ENCODE results near the gene FHOD1. TPM values are rescaled to one million over a fixed set of nuclear protein-coding genes. Genes with fewer than 3 reads are reported as not detected.

Gene FHOD1
- total RNA-seq, 1 experiment from 2014 or later, result 23.2 TPM

DNA sequence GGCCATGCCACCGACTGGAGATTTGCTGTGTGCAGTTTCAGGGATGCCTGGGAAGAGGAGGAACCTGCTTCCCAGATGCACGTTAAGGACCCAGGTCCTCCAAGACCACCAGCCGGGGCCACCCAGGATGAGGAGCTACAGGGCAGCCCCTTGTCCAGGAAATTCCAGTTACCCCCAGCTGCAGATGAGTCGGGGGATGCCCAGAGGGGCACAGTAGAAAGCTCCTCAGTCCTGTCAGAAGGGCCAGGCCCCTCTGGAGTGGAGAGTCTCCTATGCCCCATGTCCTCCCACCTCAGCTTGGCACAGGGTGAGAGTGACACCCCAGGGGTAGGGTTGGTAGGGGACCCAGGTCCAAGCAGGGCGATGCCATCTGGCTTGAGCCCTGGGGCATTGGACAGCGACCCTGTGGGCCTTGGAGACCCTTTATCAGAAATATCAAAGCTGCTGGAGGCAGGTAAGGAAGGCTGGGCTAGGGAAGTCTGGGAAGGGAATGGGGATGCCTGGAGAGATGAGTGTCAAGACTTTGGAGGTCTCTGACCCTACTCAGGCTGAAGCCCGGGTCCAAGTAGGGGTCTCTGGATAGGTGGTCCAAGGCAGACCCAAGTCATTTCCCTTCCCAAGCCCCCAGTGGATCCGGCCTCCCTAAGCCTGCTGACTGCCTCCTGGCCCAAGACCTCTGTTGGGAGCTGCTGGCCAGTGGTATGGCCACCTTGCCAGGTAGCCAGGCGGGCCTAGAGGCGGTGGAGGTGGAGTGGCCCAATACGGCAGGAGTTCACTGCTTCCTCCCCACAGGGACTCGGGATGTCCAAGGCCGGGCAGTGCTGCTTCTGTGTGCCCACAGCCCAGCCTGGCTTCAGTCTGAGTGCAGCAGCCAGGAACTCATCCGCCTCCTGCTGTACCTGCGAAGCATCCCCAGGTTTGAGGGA lies 33.1 kb upstream of the FHOD1 start:
- Histone ChIP-seq H3K4me1 (peaks cover 28% of the 10 kb centered on the region), H3K36me3 (no peaks in the 10 kb centered on the region), H3K27me3 (0 out of 2 replicates have a peak, but pooled peaks cover 4% of the 10 kb centered on the region), H3K27ac (no peak overlapping the region), H3K4me3 (no peak overlapping the region), H3K9me3 (replicated peaks) (no peaks in the 10 kb centered on the region)
- DNase-seq, result no peak

DNA sequence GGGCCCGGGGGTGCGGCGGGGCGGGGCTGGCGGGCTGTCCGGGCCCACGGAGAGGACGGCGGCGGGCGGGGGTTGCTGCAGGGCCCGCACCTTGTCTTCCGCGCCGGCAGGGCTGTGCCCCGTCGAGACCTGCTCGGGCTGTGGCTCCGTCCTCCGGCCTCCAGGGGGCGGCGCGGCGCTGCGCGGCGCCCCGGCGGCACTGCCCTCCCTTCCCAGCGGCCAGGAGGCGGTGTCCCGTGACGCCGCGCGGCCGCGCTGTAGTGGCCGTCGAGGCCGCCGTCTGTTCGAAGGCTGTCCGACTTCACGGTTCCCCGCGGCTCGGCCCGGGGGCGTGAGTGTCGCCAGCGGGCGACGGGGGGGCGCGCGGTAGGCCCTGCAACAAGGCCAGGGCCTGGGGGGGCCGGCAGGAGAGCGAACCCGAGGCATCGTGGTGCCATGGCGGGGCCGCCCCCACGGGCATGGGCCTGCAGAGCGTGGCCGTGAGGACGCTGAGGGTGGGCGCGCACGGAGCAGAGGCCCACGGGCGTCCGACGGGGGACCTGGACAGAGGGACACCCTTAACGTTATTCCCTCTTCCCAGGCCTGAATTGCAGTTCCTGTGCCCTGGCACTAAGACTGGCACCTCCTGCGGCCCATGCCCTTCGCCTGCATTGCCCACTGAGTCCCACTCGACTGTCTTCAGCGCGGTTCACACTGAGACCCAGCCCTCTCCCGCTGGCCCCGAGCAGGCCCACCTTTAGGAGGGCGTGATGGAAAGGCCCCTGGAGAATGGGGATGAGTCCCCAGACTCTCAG lies 32.2 kb upstream of the FHOD1 start, which contains the start of gene PLEKHG4:
TSS of gene PLEKHG4 (plus strand) at position 237 of the 794 bp plus-strand sequence. CDS start at position 750, 513 bp downstream.
- Histone ChIP-seq H3K4me1 (peaks cover 24% of the 10 kb centered on the region), H3K27ac (no peak within 1 kb of the TSS), H3K4me3 (no peak within 1 kb of the TSS), H3K36me3 (no peaks in the 10 kb centered on the region), H3K27me3 (0 out of 2 replicates have a peak, but pooled peaks cover 4% of the 10 kb centered on the region), H3K9me3 (replicated peaks) (no peaks in the 10 kb centered on the region)
- DNase-seq, result no peak

DNA sequence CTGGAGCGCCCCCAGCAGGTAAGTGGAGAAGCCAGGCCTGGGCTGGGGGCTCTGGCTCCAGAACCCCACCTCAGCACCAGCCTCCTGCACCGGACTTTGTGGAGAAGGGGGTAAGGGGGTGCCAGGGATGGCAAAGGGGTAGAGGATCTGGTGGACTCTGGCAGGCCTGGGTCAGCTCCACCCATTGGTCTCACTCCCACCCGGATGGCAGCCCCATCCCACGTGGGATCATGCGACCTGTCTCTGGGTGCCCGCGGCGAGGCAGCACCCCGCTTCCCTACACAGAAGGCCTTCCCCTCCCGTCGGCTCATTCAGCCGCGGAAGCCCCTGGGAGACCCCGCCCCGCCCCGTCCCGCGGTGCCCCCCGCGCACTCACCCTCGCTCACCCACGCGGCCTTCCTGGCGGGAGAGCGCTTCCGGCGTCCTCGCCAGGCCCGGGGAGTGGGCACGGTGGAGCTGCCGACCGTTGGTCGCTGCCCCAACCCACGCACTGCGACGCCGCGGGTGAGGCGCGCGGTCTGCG lies 31.6 kb upstream of the FHOD1 start:
- H3K27ac ChIP-seq, result no peak overlapping the region
- no peak overlapping the region for H3K4me3 ChIP-seq
- H3K4me1 ChIP-seq, result peaks cover 21% of the 10 kb centered on the region
- no peak for DNase-seq
- 0 out of 2 replicates have a peak, but pooled peaks cover 4% of the 10 kb centered on the region for H3K27me3 ChIP-seq
- no peaks in the 10 kb centered on the region for H3K36me3 ChIP-seq
- no peaks in the 10 kb centered on the region for H3K9me3 ChIP-seq (replicated peaks)

DNA sequence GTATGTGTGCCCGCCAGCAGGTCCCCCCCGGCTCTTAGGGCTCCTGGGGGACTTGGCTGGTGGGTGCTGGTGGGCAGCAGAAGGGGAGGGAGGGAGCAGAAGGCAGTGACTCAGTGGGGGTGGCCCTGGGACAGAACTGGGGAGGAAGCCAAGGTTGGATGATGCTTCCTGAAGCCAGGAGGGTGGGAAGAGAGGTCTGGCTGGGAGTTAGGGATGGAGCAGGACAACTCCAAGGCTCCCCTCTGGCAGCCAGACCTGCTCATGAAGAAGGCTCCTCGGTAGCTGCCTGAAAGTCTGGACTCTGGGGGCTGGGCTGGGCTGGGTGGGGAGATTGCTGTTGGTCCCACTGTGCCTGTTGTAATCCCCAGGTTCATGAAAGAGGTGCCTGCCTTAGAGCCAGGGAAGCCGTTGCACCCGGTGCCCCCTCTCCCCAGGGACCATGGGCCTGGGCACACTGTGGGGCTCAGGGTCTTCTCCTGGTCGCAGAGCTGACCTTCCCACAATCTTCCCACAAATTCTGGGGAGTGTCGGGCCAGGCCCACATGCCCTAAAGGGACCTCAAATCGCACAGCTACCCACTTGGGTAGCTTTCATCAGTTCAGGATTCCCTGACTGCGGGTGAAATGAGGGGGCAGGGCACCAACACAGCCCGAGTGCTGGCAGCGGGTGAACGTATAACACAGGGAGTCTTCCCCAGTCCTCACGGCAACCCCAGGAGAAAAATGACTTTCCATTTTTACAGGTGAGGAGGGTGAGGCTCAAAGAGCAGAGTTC lies 30.9 kb upstream of the FHOD1 start:
- Histone ChIP-seq H3K4me1 (peaks cover 21% of the 10 kb centered on the region), H3K27ac (peak overlapping the region; percentile 11; the same call in 1 of the 2 replicates), H3K36me3 (no peaks in the 10 kb centered on the region), H3K9me3 (replicated peaks) (no peaks in the 10 kb centered on the region), H3K27me3 (0 out of 2 replicates have a peak, but pooled peaks cover 4% of the 10 kb centered on the region), H3K4me3 (no peak overlapping the region)
- DNase-seq, result peak in 1 of 2 experiments; percentile 34

DNA sequence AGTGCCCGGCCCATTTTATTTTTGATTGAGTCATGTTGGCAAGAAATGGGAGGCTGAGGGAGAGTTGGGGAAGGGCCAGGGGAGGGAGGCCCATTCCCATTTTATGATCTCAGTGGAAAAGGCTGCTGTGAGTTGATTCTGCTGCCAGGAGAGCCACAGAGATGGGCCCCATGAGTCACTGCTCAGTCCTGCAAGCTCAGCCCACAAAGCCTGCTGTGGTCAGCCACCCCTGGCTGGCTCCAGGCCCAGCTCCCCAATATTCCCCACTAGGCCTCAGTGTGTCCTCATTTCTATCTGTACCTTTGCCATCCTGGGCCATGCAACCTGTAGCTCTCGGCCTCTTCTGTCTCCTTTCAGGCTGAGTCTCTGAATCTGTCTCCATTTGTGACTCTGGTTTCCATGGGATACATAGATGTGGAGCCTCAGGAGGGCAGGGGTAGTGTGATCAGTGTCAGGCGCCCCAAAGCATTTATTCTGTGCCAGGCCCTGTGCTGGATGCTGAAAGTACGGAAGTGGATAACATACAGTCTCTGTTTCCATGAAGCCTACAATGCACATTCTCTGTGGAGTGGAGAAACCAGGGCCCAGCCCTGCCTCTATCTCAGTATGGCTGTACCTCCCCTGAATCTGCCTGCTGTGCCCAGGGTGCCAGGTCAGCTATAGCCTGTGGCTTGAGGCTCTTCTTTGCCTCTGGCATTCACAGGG lies 30.2 kb upstream of the FHOD1 start:
- H3K27me3 ChIP-seq, result 0 out of 2 replicates have a peak, but pooled peaks cover 4% of the 10 kb centered on the region
- H3K27ac ChIP-seq, result peak overlapping the region; percentile 23; the same call in 1 of the 2 replicates
- H3K9me3 ChIP-seq (replicated peaks), result no peaks in the 10 kb centered on the region
- H3K36me3 ChIP-seq, result no peaks in the 10 kb centered on the region
- no peak overlapping the region for H3K4me3 ChIP-seq
- H3K4me1 ChIP-seq, result peaks cover 21% of the 10 kb centered on the region
- DNase-seq, result peak; percentile 90 to 91

DNA sequence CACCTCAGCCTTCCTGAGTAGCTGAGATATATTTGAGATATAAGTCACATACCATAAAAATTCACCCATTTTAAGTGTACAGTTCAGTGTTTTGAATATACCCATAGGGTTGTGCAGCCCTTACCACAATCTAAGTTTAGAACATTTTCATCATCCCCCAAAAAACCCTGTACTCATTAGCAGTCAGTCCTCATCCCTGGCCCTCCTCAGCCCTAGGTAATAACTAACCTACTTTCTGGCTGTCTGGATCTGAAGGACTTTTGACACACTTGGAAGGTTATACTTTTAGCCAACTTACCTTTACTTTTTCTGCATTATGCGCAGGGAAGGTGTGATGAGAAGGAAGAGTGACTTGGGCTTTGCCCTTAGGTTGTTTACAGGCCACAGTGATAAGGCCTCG lies 28.0 kb upstream of the FHOD1 start:
- Histone ChIP-seq H3K27me3 (0 out of 2 replicates have a peak, but pooled peaks cover under 1% of the 10 kb centered on the region), H3K4me3 (no peak overlapping the region), H3K9me3 (replicated peaks) (no peaks in the 10 kb centered on the region), H3K36me3 (no peaks in the 10 kb centered on the region), H3K27ac (no peak overlapping the region), H3K4me1 (peaks cover 21% of the 10 kb centered on the region)
- no peak for DNase-seq

DNA sequence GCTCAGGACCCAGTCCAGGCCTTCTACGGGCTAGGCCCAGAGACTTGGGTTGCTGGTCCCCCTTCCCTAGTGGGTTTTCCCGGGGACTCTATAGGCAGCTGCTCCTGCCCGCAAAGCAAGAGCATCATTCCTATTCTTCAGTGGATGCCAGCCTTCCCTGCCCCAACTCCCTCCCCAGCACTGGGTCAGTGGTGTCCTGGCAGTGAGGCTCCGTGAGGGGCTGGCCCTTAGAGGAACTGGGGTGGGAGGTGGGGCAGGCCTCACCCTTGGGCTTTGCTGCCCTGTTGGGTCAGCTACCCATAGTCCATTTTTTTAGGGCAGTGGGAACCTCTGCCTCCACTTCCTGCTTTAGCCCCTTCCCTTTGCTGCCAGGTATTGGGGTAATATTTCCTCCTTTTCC lies 24.2 kb upstream of the FHOD1 start:
- Histone ChIP-seq H3K27me3 (no peaks in the 10 kb centered on the region), H3K9me3 (replicated peaks) (no peaks in the 10 kb centered on the region), H3K4me1 (peaks cover under 1% of the 10 kb centered on the region; the same call in 1 of the 2 replicates), H3K27ac (no peak overlapping the region), H3K36me3 (no peaks in the 10 kb centered on the region), H3K4me3 (no peak overlapping the region)
- DNase-seq, result no peak

DNA sequence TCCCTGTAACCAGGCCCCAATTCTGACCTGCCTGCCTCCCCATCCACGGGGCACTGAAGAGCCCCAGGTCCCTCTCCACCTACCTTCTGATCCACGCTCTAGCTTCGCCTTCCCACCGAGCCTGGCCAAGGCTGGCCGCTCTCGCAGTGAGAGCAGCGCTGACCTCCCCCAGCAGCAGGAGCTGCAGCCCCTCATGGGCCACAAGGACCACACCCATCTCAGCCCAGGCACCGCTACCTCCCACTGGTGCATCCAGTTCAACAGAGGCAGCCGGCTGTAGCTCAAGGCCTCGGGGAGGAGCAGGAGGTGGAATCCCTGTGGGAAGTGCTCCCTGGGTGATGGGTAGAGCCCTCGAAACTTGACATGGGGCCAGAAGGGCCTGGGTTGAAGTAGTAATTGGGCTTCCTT lies 23.7 kb upstream of the FHOD1 start:
- no peak overlapping the region for H3K4me3 ChIP-seq
- no peaks in the 10 kb centered on the region for H3K9me3 ChIP-seq (replicated peaks)
- no peaks in the 10 kb centered on the region for H3K36me3 ChIP-seq
- no peaks in the 10 kb centered on the region for H3K4me1 ChIP-seq
- no peak overlapping the region for H3K27ac ChIP-seq
- DNase-seq, result no peak
- H3K27me3 ChIP-seq, result no peaks in the 10 kb centered on the region

DNA sequence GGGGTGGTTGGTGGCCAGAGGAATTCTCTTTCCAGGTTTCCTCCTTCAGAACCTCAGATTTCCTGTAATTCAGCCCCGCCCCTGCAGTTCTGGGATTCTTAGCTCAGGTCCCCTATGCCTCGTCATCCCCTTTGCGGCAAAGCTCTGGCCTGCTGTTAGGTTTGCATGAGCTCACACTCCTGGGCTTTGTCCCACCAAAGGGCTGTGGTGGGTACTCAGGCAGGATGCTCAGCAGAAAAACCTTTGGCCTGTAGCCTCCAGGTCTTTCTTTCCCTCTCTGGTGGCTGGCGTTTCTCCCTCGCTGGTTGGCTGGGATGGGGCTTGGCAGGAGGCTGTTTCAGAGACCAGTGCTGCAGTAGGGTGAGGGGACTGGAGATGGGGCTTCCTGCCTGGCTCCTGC lies 22.5 kb upstream of the FHOD1 start:
- no peak overlapping the region for H3K27ac ChIP-seq
- DNase-seq, result no peak
- no peaks in the 10 kb centered on the region for H3K27me3 ChIP-seq
- H3K36me3 ChIP-seq, result no peaks in the 10 kb centered on the region
- H3K4me1 ChIP-seq, result no peaks in the 10 kb centered on the region
- no peaks in the 10 kb centered on the region for H3K9me3 ChIP-seq (replicated peaks)
- H3K4me3 ChIP-seq, result no peak overlapping the region

DNA sequence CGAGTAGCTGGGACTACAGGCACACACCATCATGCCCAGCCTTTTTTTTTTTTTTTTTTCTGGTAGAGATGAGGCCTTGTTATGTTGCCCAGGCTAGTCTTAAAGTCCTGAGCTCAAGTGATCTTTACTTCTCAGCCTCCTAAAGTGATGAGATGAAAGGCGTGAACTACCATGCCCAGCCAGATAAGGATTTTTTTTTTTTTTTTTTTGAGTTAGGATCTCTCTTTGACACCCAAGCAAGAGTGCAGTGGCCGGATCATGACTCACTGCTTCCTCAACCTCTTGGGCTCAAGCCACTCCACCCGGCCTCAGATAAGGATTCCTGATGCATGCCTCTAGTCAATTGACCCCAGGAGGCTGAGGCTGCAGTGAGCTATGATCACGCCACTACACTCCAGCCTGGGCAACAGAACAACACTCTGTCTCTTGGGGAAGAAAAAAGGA lies 20.9 kb upstream of the FHOD1 start:
- DNase-seq, result no peak
- H3K27me3 ChIP-seq, result no peaks in the 10 kb centered on the region; the same call in 1 of the 2 replicates
- no peaks in the 10 kb centered on the region for H3K4me1 ChIP-seq
- H3K9me3 ChIP-seq (replicated peaks), result no peaks in the 10 kb centered on the region
- no peak overlapping the region for H3K27ac ChIP-seq
- H3K36me3 ChIP-seq, result no peaks in the 10 kb centered on the region
- no peak overlapping the region for H3K4me3 ChIP-seq

DNA sequence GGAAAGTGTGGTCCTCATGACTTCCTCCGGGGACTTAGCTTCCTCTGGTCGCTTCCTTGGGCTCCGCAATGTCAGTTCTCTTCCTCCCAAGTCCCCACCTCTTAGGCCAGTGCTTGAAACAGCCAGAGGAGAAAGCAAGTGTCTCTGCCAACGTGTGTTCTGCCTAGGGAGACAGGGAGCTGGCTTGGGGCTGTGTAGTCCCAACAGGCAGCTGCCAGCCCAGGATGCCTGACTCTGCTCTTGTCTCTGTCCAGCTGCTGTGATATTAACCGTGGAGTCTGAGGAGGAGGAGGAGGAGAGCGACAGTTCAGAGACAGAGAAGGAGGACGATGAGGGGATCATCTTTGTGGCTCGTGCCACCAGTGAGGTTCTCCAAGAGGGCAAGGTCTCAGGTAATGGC lies 18.6 kb upstream of the FHOD1 start:
- H3K4me1 ChIP-seq, result 0 out of 2 replicates have a peak, but pooled peaks cover 2% of the 10 kb centered on the region
- no peak for DNase-seq
- no peaks in the 10 kb centered on the region for H3K9me3 ChIP-seq (replicated peaks)
- no peaks in the 10 kb centered on the region; the same call in 1 of the 2 replicates for H3K27me3 ChIP-seq
- no peak overlapping the region for H3K4me3 ChIP-seq
- no peak overlapping the region for H3K27ac ChIP-seq
- H3K36me3 ChIP-seq, result no peaks in the 10 kb centered on the region

DNA sequence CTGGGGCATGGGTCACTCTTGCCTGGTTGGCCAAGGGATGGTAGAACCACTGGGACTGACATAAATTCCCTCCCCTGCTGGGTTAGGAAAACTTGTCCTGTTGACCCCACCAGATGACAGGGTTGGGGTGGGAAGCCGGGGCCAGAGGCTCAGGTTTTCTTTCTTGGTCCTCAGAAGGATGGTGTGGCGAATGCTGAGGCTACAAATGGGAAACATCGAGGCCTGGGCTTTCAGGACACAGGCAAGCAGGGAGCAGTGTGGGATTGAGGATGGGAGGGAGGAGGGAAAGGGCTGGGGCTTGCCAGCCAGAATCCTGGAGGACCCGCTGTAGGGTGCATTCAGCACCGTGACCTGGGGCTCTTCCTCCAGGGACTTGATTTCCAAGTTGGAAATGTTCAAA lies 17.6 kb upstream of the FHOD1 start:
- Histone ChIP-seq H3K27me3 (no peaks in the 10 kb centered on the region; the same call in 1 of the 2 replicates), H3K36me3 (no peaks in the 10 kb centered on the region), H3K9me3 (replicated peaks) (no peaks in the 10 kb centered on the region), H3K4me1 (0 out of 2 replicates have a peak, but pooled peaks cover 3% of the 10 kb centered on the region), H3K27ac (no peak overlapping the region), H3K4me3 (no peak overlapping the region)
- no peak for DNase-seq

DNA sequence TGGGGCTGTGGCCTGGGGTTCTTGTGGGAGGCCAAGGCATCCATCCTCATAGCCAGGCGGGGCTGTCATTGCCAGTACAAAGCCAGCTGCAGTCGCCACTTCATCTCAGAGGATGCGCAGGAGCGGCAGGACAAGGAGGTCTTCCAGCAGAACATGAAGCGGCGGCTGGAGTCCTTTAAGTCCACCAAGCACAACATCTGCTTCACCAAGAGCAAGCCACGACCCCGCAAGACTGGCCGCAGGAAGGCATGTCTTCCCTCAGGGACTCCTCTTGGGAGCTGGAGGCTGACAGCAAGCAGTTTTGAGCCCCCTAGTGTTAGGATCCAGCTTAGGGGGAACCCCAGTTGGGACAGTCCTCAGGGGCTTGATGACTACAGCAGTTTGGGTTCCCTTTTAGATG lies 17.0 kb upstream of the FHOD1 start:
- Histone ChIP-seq H3K36me3 (no peaks in the 10 kb centered on the region), H3K27ac (no peak overlapping the region), H3K9me3 (replicated peaks) (no peaks in the 10 kb centered on the region), H3K4me3 (no peak overlapping the region), H3K4me1 (0 out of 2 replicates have a peak, but pooled peaks cover 3% of the 10 kb centered on the region), H3K27me3 (no peaks in the 10 kb centered on the region; the same call in 1 of the 2 replicates)
- peak; percentile 5 to 37 for DNase-seq
